Ishikawa (cell line): ENCODE measurements around the gene A2M.

ENCODE experiments used
- CEBPB ChIP-seq: IDR thresholded peaks from 2 replicates; pipeline ENCODE4 v1.6.1; 2012
- CREB1 ChIP-seq: IDR thresholded peaks from 2 replicates; pipeline ENCODE4 v1.6.1; 2012; ENCODE audit warnings: low read depth
- EGR1 ChIP-seq: IDR thresholded peaks from 2 replicates; pipeline ENCODE4 v1.6.1; 2012
- EP300 ChIP-seq: IDR thresholded peaks from 2 replicates; pipeline ENCODE4 v1.6.1; 2012; ENCODE audit warnings: borderline replicate concordance
- FOXM1 ChIP-seq: IDR thresholded peaks from 2 replicates; pipeline ENCODE4 v1.6.1; 2012; ENCODE audit warnings: low read depth, borderline replicate concordance
- NFIC ChIP-seq: IDR thresholded peaks from 2 replicates; pipeline ENCODE4 v1.6.1; 2012
- RAD21 ChIP-seq: IDR thresholded peaks from 2 replicates; pipeline ENCODE4 v1.6.1; 2012; ENCODE audit warnings: low read depth
- TAF1 ChIP-seq: IDR thresholded peaks from 2 replicates; pipeline ENCODE4 v1.6.1; 2012; ENCODE audit warnings: low read depth, mild to moderate bottlenecking
- TCF12 ChIP-seq: IDR thresholded peaks from 2 replicates; pipeline ENCODE4 v1.6.1; 2012; ENCODE audit warnings: low read depth
- TEAD4 ChIP-seq: IDR thresholded peaks from 2 replicates; pipeline ENCODE4 v1.6.1; 2012
- YY1 ChIP-seq: IDR thresholded peaks from 2 replicates; pipeline ENCODE4 v1.6.1; 2012; ENCODE audit warnings: low read depth
- ZBTB7A ChIP-seq: IDR thresholded peaks from 2 replicates; pipeline ENCODE4 v1.6.1; 2012; ENCODE audit warnings: low read depth
- TF ChIP-seq, protein P1 (sequence below): IDR thresholded peaks from 2 replicates; pipeline ENCODE4 v1.6.1; 2012
- TF ChIP-seq, protein P2 (sequence below): IDR thresholded peaks from 2 replicates; pipeline ENCODE4 v1.6.1; 2012
- TF ChIP-seq, protein P3 (sequence below): IDR thresholded peaks from 2 replicates; pipeline ENCODE4 v1.6.1; 2012; ENCODE audit warnings: low read depth, mild to moderate bottlenecking

Gene A2M

DNA sequence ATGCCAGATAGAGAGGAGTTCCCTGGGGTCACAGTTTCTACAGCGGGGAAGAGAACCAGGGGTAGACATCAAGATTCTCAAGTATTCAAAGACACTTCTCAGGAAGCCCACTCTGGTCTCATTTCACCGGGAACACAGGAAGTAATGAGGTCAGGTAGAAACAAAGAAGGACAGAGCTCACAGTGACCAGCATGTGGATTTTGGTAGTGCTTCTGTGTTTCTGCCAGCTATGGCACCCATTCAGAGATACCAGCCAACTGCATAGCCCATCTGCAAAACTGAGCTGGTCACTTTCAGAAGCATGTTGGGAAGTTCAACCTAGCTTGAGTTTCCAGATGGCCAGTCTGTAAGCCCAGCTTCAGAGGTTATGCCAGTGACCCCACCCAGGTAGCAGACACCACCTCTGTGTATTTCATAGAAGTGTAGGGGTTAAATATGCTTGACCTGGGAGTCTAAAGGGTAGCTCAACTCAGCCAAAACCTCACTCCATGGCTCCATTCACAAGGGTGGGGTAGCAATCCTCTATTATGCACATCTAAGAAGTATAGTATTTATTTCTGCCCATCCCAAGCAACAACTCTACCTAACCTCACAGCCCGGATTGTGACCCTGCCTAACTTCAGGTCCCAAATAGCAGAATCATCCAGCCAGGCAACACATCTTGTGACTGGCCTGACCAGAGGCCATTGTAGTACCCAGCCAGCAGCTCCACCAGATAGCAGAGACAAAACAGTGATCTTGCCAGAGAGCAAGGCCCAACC, 33.9 kb downstream of the A2M start:
- no peak for TF ChIP-seq FOXM1
- TF ChIP-seq RAD21, result no peak
- TF ChIP-seq TEAD4, result no peak
- no peak for TF ChIP-seq EGR1
- no peak for TF ChIP-seq YY1
- TF ChIP-seq, protein P1, sequence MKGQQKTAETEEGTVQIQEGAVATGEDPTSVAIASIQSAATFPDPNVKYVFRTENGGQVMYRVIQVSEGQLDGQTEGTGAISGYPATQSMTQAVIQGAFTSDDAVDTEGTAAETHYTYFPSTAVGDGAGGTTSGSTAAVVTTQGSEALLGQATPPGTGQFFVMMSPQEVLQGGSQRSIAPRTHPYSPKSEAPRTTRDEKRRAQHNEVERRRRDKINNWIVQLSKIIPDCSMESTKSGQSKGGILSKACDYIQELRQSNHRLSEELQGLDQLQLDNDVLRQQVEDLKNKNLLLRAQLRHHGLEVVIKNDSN, result no peak
- no peak for TF ChIP-seq ZBTB7A
- no peak for TF ChIP-seq NFIC
- no peak for TF ChIP-seq TCF12
- no peak for TF ChIP-seq TAF1
- no peak for TF ChIP-seq EP300
- TF ChIP-seq, protein P2, sequence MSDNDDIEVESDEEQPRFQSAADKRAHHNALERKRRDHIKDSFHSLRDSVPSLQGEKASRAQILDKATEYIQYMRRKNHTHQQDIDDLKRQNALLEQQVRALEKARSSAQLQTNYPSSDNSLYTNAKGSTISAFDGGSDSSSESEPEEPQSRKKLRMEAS, result no peak
- TF ChIP-seq, protein P3, sequence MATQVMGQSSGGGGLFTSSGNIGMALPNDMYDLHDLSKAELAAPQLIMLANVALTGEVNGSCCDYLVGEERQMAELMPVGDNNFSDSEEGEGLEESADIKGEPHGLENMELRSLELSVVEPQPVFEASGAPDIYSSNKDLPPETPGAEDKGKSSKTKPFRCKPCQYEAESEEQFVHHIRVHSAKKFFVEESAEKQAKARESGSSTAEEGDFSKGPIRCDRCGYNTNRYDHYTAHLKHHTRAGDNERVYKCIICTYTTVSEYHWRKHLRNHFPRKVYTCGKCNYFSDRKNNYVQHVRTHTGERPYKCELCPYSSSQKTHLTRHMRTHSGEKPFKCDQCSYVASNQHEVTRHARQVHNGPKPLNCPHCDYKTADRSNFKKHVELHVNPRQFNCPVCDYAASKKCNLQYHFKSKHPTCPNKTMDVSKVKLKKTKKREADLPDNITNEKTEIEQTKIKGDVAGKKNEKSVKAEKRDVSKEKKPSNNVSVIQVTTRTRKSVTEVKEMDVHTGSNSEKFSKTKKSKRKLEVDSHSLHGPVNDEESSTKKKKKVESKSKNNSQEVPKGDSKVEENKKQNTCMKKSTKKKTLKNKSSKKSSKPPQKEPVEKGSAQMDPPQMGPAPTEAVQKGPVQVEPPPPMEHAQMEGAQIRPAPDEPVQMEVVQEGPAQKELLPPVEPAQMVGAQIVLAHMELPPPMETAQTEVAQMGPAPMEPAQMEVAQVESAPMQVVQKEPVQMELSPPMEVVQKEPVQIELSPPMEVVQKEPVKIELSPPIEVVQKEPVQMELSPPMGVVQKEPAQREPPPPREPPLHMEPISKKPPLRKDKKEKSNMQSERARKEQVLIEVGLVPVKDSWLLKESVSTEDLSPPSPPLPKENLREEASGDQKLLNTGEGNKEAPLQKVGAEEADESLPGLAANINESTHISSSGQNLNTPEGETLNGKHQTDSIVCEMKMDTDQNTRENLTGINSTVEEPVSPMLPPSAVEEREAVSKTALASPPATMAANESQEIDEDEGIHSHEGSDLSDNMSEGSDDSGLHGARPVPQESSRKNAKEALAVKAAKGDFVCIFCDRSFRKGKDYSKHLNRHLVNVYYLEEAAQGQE, result no peak
- TF ChIP-seq CREB1, result no peak
- no peak for TF ChIP-seq CEBPB

DNA sequence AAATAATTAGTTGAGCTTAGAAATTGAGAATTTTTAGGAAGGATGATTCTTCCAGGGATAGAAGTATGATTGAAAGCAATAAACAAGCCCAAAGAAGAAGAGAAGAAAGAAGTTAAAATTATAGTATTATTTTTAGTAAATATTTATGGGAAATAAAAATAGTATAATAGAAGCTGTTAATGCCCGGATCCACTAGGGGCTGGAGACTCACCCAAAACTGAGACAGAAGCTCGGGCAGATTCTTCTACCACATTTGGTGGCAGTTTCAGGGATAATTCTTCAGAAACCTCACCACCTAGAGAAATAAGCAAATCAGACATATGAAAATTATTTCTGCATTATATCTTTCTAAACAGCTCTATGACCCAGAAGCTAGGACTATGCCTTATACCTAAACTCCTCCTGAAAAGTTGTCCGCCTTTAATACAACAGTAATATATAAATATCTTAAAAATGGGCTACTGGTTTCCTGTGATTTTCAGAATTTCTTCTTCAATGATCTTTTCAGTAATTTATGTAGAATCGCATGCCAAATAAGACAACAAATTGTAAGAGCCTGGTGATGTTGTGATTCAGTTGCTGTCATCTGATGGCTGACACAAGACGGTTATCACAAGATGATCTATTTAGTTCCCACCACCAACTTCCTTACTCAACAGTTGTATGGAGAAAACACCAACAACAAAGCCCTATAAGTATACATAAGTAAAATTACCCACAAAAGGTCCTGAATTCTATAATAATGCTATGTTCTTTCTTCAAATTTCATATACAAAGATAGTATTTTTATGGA, 35.6 kb downstream of the A2M start:
- TF ChIP-seq CEBPB (no peak), EGR1 (no peak), TCF12 (no peak), YY1 (no peak), FOXM1 (no peak), RAD21 (no peak), TEAD4 (no peak), CREB1 (no peak), EP300 (no peak), ZBTB7A (no peak), TAF1 (no peak), NFIC (no peak)
- TF ChIP-seq, protein P1, result no peak
- TF ChIP-seq, protein P3, result no peak
- TF ChIP-seq, protein P2, result no peak

DNA sequence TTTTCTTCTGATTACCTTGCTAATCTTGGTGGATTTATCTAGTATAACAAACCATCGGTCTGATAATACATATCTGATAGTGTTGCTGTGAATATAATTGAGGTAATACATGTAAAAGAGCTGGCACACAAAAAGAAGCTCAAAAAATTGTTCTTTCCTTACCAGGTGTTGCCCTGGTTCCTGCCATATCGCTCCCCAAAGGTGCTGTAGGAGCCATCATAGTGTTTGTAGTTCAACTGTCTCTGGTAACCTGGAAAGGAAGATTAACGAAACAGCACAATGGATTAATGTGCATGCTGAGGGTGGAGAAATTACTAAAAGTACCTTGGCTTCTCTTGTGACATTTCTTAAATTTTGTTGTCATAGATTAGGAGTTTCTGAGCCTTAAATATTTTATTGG, 36.6 kb downstream of the A2M start:
- TF ChIP-seq, protein P3, result no peak
- TF ChIP-seq, protein P2, result no peak
- no peak for TF ChIP-seq YY1
- no peak for TF ChIP-seq CEBPB
- no peak for TF ChIP-seq EGR1
- TF ChIP-seq CREB1, result no peak
- TF ChIP-seq, protein P1, result no peak
- TF ChIP-seq TEAD4, result no peak
- TF ChIP-seq TCF12, result no peak
- no peak for TF ChIP-seq TAF1
- no peak for TF ChIP-seq EP300
- no peak for TF ChIP-seq RAD21
- TF ChIP-seq ZBTB7A, result no peak
- no peak for TF ChIP-seq NFIC
- no peak for TF ChIP-seq FOXM1
